ENCODE measurements around the gene CCDC18. TPM values are rescaled to one million over a fixed set of nuclear protein-coding genes. Genes with fewer than 3 reads are reported as not detected.
"Not testable (repeated sequence)": the region's sequence is repeated elsewhere in the genome, so short reads cannot be mapped to it uniquely, and the experiment has no call there.

Gene CCDC18
- total RNA-seq, 1 donor from 2014 or later: 2.3 TPM

DNA sequence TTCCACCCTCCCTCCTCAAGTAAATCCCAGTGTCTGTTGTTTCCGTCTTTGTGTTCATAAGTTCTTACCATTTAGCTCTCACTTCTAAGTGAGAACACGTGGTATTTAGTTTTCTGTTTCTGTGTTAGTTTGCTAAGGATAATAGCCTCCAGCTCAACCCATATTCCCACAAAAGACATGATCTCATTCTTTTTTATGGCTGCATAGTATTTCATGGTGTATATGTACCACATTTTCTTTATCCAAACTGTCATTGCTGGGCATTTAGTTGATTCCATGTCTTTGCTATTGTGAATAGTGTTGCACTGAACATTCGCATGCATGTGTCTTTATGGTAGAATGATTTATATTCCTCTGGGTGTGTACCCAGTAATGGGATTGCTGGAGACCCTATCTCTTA is 5.9 kb upstream of the CCDC18 start:
- DNase-seq (ENCODE audit: low spot score); ATAC-seq: not testable (repeated sequence)

DNA sequence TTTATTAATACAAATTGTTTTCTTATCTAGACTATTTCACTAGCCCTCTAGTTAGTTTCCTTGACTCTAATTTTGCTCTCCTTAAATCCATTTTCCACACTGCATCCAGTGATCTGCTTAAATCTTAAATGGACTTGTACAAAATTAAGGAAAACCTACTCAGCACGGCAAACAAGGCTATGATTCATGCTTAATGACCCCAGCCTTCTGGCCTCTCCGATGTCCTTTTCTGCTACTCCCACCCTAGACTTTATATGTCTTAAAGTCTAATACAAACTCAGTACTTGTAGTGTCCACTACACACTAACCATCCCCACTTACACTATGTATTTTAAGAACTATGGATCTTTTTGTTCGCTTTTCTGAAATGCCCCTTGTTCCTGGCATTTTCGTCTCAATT is 2.5 kb upstream of the CCDC18 start:
- ATAC-seq (no peak), DNase-seq (ENCODE audit: low spot score) (no peak)

DNA sequence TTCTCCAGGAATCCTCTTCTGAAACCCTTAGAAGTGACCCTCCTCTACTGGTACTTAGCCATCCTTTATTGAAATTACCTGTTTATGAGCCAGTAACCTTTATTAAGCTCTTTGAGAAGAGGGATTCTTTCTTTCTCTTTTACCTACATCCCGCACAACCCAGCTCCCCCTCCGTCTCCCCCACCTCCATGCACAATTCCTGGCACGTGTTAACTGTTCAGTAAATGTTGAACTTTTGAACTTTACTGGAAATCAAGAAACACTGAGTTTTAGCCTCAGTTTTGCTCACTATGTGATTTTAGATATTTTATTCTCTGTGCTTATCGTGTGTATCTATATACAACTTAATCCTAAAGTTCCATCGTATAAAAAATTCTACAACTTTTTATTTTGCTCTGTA is 2.1 kb upstream of the CCDC18 start:
- ATAC-seq (no peak), DNase-seq (ENCODE audit: low spot score) (no peak)

DNA sequence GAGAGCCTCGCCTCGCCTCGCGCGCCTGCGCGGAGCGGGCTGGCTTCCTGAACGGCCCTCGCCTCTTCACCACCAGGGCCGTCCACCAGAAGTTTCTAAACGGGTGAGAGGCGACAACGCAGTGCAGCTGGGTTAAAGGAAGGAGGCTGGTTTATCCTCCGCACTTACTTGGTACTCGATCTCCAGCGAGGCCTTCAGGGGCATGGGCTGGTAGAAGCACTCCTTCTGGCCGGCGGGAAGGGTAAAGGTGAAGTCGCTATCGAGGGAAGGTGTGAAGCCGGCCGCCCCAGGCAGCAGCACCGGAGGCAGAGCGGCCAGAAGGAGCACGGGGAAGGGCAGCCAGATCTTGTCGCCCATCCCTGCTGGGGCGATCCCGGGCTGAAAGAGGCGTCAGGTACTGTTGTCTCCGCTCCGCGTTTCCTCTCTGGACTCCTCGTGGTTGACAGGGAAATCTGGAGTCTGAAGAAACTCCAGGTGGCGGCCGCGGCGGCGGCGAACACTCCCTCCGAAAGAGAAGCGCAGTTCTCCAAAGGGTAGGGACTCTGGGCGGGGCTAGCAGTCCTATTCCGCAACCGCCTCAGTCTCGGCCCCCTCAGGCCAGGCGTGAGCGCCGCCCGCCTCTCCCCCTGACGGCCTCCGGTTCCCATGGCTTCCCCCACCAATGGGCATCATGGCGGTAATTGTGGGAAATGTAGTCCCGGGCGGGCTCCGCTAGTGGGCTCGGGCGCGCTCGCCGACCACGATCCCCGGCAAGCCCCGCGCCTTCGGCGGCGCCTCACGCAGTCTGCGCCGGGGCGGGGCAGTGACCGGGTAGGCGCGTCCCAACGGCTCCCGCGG is 420 bp upstream of the CCDC18 start, which contains the start of gene TMED5:
TMED5 (minus strand) TSS at position 528 of the 837 bp plus-strand sequence; CDS start at position 357, 171 bp downstream.
- ATAC-seq (peak; percentile 92), DNase-seq (ENCODE audit: low spot score) (peak; percentile 98)

DNA sequence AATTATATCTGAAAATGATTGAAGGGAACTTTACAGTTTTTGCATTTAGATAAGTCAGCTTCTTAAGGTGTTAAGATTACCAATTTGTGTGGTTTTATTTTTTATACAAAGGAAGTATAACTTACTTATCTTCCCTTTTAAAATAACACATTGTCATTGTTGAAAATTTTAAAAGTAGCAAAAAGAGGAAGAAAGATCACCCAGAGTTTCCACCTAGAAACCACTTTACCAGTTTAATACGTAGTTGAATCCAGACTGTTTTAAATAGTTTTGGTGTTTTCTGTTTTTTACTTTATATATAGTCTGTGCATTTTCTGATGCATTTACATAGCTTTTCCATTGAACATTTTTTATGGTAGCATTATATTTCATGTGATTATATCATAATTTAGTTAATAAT is 6.1 kb downstream of the CCDC18 start:
- ATAC-seq: no peak
- no peak for DNase-seq (ENCODE audit: low spot score)

DNA sequence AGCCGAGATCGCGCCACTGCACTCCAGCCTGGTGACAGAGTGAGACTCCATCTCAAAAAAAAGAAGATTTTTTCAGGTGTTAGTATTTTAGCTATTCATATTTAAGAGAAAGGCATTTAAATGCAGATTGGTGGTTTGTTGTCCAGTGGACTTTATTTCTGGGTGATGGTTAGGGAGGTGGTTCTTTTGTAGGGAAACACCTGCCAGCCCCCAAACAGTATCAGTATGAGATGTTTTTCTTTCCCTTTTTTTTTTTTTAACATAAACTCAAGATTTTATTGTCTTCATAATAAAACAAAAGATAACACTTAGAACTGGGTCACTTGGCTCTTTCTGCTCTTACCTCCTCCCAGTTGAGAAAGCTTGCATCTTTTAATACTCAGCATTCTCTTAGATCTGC is 9.9 kb downstream of the CCDC18 start:
- DNase-seq (ENCODE audit: low spot score): no peak
- ATAC-seq: no peak

DNA sequence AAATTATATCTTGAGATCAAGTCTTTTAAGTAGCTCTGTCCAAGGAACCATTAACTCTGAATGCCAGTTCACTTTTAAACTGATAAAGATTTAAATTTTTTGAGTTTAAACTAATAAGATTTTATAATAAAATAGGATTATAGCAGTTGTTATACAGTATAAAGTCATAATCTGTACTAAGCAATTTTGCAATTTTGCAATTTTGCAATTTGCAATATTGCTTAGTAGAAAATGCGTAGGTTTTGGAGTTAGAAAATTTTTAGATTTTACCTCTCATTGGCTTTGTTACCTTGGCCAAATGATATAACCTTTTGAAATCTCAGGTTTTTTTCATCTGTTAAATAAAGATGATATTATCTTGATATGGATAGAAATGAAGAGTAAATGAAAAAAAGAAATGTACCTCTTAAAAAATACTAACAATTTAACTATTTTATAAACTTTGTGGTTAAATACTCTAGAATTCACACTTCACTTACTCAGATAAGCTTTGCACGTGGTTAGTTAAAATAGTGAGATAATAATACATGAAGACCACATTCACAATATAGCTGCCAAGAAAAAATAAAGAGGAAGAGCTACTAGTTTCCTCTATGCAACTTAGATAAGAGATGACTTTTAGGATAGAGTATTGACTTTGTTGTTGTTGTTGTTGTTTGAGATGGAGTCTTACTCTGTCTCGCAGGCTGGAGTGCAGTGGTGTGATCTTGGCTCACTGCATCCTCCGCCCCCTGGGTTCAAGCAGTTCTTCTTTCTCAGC is 13.9 kb downstream of the CCDC18 start:
- ATAC-seq (no peak), DNase-seq (ENCODE audit: low spot score) (no peak)

DNA sequence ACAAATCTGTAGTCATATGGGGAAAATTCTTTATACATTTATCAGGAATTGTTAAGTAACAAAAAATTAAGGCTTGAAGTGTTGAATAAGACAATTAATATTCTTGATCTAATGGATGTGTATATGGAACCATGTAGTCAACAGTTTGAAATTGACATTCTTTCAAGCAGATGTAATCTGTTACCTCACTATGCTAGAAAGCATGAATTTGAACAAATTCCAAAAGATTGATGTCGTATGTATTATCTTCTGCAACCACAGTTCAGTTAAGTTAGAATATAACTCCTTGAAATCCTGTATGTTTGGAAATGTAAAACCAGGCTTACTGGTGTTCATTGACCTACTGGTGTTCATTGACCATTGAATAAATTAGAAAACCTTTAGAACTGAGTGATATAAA is 16.1 kb downstream of the CCDC18 start:
- ATAC-seq (no peak), DNase-seq (ENCODE audit: low spot score) (no peak)

DNA sequence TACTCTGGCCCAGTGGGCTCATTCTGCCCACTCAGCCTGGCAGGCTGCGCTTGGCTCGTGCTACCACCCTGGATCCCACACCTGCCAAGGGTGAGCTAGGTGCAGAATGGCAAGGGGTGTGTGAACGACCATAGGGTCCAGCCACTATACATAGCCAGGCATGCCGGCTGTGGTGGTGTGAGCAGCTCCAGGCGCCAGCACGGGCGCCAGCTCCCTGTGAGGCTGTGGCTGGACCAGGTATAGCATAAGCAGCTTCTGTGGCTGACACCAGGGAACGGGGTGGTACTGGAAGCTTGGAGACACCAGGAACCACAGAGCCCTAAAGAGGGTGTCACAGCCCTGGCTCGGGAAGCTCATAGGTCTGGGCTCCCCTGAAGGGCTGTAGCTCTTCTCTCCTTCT is 18.6 kb downstream of the CCDC18 start:
- no peak for ATAC-seq

DNA sequence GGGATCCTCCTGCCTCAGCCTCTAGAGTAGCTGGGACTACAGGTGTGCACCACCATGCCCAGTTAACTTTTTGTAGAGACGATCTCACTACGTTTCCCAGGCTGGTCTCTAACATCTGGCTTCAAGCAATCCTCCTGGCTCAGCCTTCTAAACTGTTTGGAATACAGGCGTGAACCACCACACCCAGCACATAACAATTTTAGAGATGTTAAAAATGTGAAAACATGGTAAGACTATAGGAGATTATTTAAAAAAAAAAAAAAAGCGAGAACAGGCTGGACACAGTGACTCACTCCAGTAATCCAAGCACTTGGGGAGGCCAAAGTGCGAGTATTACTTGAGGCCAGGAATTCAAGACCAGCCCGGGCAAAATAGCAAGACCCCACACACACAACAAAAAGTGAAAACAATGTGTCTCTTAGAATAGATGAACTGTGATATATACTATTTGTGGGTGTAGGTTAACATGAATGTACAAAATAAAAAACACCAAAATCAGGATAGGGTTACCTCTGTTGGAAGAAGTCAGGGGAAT is 19.6 kb downstream of the CCDC18 start:
- no peak for ATAC-seq

More for the DNA sequence above, 18.6 kb downstream of the CCDC18 start:
- no peak for DNase-seq (ENCODE audit: low spot score)

DNA sequence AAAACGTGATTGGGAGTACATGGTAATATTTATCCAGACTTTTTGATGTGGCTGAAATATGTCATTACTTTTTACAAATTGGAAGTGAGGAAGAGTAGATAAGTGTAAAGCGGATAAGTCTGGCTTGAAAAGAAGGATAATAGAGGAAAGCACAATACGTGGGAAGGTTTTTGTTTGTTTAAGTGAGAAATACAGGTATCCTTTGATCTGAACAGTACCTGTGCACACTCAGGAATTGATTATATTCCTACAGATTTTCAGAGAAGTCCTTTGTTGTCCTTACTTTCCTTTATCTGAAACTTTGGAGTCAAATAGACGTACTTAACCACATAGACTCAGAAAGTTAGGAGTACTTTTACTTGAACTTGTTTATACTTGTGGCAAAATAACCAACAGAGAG is 20.2 kb downstream of the CCDC18 start:
- no peak for ATAC-seq

More for the DNA sequence above, 19.6 kb downstream of the CCDC18 start:
- DNase-seq (ENCODE audit: low spot score): no peak

DNA sequence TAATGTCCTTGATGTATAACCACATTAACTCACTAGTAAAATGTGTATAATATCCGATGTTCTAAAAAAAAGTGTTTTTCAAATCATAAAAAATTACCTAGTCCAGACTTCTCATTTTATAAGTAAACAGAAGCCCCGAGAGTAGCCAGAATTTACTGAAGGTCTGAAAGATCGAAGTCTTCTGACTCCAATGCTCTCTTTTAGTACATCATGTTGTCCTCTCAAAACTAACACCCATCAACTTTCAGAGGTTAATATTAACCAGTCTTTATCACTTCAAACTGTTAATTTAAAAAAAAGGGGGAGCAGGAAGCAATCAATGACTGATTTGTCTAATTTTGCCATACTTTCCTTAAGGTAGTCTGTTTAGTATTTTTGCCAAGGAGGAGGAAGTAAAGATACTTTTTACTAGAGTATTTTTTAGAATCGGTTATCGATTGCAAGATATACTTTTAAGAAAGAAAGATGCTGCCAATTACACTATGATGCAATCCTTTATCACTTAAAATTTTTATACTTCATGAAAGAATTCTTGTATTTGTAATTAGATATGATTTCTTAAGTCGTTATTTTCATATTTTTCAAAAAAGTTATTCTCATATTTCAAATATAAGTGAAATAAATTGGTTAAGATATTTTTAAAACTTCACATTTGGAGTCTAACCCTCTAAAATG is 25.5 kb downstream of the CCDC18 start:
- DNase-seq (ENCODE audit: low spot score) (no peak), ATAC-seq (peak; percentile 69)

More for the DNA sequence above, 20.2 kb downstream of the CCDC18 start:
- DNase-seq (ENCODE audit: low spot score): no peak

DNA sequence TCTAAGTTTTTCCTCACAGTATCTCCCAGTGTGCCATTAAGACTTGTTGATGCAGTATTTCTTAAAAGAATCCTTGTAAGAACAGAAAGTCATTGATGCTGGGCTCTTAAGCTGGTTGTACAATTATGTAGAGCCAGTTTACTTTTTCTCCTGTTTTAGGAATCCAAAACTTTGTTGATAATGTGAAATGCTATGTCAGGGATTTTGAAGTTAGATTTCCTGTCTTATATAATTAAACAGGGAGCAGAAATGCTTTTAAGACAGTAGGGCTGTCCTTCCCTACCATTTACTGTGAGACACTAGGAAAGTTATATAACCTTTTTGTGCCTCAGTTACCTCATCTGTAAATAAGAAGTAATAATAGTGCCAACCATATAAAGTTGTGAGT is 26.0 kb downstream of the CCDC18 start:
- ATAC-seq: peak; percentile 22
- no peak for DNase-seq (ENCODE audit: low spot score)

DNA sequence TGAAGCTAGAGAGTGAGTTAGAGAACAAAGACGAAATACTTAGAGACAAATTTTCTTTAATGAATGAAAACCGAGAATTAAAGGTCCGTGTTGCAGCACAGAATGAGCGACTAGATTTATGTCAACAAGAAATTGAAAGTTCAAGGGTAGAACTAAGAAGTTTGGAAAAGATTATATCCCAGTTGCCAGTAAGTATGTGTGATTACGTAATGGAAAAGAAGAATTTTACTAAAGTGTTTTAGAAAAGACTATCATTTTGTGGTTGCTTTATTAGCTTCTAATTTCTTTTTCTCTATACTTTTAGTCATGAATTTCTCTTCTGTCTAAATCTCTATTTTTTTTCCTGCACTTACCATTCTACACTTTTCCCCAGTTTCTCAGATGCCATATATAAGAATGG is 26.7 kb downstream of the CCDC18 start:
- ATAC-seq: no peak
- no peak for DNase-seq (ENCODE audit: low spot score)

DNA sequence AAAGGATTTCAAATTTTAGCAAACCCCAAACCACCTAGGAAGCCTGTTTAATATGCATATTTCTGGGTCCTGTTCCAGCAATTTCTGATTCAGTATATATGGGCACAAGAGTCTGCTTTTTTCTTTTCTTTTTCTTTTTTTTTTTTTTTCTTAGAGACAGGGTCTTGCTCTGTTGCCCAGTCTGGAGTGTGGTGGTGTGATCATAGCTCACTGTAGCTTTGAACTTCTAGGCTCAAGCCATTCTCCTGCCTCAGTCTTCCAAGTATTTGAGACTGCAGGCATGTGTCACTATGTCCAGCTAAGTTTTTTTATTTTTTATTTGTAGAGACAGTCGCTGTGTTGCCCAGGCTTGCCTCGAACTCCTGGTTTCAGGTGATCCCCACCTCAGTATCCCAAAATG is 34.8 kb downstream of the CCDC18 start:
- no peak for DNase-seq (ENCODE audit: low spot score)

DNA sequence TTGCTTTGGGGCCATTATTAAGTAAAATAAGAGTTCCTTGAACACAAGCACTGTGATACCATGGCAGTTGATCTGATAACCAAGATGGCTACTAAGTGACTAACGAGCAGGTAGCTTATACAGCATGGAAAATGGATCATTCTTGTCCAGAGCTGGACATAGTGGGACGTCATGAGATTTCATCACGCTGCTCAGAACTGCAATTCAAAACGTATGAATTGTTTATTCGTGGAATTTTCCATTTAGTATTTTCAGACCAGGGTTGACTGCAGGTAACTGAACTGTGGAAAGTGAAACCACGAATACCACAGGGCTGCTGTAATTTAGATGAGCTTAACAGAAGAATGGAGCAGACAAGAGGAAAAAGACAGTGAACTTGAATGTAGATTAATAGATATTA is 38.9 kb downstream of the CCDC18 start:
- peak; percentile 73 for ATAC-seq
- no peak for DNase-seq (ENCODE audit: low spot score)

More for the DNA sequence above, 34.8 kb downstream of the CCDC18 start:
- ATAC-seq: no peak

DNA sequence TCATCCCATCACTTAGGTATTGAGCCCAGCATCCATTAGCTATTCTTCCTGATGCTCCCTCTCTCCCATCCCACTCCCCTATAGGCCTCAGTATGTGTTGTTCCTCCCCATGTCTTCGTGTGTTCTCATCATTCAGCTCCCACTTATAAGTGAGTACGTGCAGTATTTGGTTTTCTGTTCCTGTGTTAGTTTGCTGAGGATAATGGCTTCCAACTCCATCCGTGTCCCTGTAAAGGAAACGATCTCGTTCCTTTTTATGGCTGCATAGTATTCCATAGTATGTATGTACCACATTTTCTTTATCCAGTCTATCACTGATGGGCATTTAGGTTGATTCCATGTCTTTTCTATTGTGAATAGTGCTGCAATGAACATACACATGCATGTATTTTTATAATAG is 40.2 kb downstream of the CCDC18 start:
- DNase-seq (ENCODE audit: low spot score); ATAC-seq: not testable (repeated sequence)

DNA sequence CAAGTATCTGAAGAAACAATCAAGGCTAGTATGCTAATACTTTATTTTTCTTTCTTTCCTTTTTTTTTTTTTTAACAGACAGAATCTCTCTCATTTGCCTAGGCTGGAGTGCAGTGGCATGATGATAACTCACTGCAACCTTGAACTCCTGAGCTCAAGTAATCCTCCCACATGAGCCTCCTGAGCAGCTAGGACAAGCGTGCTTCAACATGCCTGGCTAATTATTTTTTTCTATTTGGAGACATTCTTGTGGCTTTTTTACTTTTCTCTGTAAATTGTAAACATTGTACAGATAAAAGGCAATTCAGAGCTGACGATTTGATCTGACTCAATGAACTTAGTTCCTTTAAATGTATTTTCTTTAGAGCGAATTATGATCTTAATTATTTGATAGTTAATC is 41.4 kb downstream of the CCDC18 start:
- ATAC-seq: no peak
- no peak for DNase-seq (ENCODE audit: low spot score)

DNA sequence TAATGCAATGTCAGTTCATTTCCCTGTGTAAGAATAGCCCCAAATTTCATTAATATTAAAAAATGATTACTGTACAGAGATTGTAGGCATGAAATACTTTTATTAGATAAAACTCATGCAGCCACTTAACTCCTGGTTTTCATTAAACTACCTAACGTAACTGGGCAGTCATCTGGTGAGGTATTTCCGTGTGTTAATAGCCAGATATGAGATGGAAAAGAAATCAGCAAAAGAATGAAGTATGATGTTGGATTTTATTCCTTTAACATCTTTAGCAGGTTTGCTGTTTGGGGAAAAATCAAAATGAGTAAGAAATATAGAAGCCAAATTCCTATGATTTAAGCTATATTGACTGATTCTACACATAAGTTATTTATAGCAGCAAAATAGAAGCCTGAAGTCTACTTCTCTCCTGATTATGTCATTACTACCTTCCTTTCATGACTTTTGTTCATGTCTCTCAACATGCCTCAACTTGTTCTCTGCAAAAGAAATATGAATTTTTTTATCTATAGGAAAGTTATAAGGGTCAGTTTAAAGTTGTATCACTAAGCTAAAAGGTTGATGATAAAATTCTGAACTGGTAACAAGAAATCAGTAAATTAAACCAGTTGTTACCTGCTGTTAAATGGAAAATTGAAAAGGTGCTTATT is 42.6 kb downstream of the CCDC18 start:
- ATAC-seq (no peak), DNase-seq (ENCODE audit: low spot score) (no peak)

DNA sequence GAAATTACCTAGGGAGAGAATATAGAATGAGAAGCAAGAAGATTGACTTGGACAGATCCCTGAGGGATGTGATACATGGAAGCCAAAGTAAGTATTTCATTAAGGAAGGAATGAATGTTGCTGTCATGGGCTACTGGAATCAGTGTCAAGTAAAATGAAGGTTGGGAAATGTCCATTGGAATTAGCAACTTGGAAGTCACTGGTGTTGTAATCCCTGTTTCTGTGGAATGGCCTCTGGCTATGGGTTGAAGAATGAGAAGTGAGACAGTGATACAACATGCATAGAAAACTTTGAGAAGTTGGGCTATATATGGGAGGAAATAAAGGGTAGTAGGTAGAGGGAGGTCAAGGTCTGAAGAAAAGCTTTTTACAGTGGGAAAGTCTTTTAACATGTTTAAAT is 54.7 kb downstream of the CCDC18 start:
- no peak for ATAC-seq

DNA sequence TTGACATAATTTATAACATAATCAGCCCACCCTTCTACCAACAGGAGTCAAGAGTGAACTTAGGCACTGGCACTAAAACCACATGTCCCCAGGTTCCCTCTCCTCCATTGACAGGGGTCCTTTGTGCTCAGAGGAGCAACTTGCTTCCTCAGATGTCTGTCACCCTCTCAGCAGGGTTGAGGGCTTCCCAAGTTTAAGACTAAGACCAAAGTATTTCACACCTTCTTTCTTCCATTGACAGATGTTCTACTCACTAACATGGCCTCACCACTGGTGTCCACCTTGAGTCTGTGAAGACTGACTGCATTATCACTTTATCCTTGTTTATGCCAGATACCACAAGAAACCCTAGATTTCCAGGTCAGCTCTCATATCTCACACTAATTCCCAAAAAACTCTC is 56.5 kb downstream of the CCDC18 start:
- ATAC-seq: no peak
- DNase-seq (ENCODE audit: low spot score): no peak

More for the DNA sequence above, 54.7 kb downstream of the CCDC18 start:
- no peak for DNase-seq (ENCODE audit: low spot score)

All from left lobe of liver (tissue), 2 donors.